Neural cell (in vitro differentiated cells): ENCODE data around the gene FGD3. TPM values are rescaled to one million over a fixed set of nuclear protein-coding genes. Genes with fewer than 3 reads are reported as not detected.

ENCODE experiments used
- H2AFZ ChIP-seq: fragments of 200-600, 300-800 bp; sonication (generic), shearing (Covaris generic); 2 replicates; pipeline ENCODE4 v1.6.0; 2014; ENCODE audit warnings: low read depth, mild to moderate bottlenecking, antibody characterized with exemption, low read length, moderate library complexity
- H3F3A ChIP-seq: fragments of 200-600 bp; shearing (Covaris generic); 2 replicates; pipeline ENCODE4 v1.6.1; 2016; ENCODE audit warnings: mild to moderate bottlenecking, moderate library complexity, mixed read lengths, antibody characterized with exemption, low read length; ENCODE audit not compliant: insufficient read depth, poor library complexity, severe bottlenecking
- H3K27ac ChIP-seq: fragments of 200-600, 300-800 bp; sonication (generic), shearing (Covaris generic); 2 replicates; pipeline ENCODE4 v1.5.1; 2014; ENCODE audit warnings: mild to moderate bottlenecking, low read length, moderate library complexity
- H3K27me3 ChIP-seq: fragments of 300-800, 200-600 bp; sonication (generic), shearing (Covaris generic); 2 replicates; pipeline ENCODE4 v1.6.0; 2014; ENCODE audit warnings: mild to moderate bottlenecking, low read depth, low read length, moderate library complexity; ENCODE audit not compliant: insufficient read depth
- H3K36me3 ChIP-seq: fragments of 300-800, 200-600 bp; sonication (generic), shearing (Covaris generic); 2 replicates; pipeline ENCODE4 v1.5.1; 2014; ENCODE audit warnings: mild to moderate bottlenecking, antibody characterized with exemption, low read length, moderate library complexity; ENCODE audit not compliant: insufficient read depth
- H3K4me2 ChIP-seq: fragments of 300-800, 200-600 bp; sonication (generic), shearing (Covaris generic); 2 replicates; pipeline ENCODE4 v1.6.0; 2014; ENCODE audit warnings: mild to moderate bottlenecking, low read length
- H3K4me3 ChIP-seq: fragments of 300-800, 200-600 bp; sonication (generic), shearing (Covaris generic); 2 replicates; pipeline ENCODE4 v1.5.1; 2014; ENCODE audit warnings: mild to moderate bottlenecking, low read length, moderate library complexity
- H3K79me2 ChIP-seq: fragments of 200-600 bp; shearing (Covaris generic); replicated peaks from 2 replicates; pipeline ENCODE4 v1.6.0; 2014; ENCODE audit warnings: mild to moderate bottlenecking, low read length, moderate library complexity; ENCODE audit not compliant: insufficient read depth
- H3K9ac ChIP-seq: fragments of 300-800, 200-600 bp; sonication (generic), shearing (Covaris generic); 2 replicates; pipeline ENCODE4 v1.6.1; 2016; ENCODE audit warnings: mild to moderate bottlenecking, low read length, mixed read lengths
- H3K9me2 ChIP-seq: fragments of 200-600 bp; shearing (Covaris generic); 2 replicates; pipeline ENCODE4 v1.6.1; 2016; ENCODE audit warnings: mild to moderate bottlenecking, low read length, mixed read lengths; ENCODE audit not compliant: insufficient read depth
- H3K9me3 ChIP-seq: fragments of 200-600, 300-800 bp; sonication (generic), shearing (Covaris generic); 2 replicates; pipeline ENCODE4 v1.6.1; 2016; ENCODE audit warnings: mild to moderate bottlenecking, mixed run types, low read length, moderate library complexity, mixed read lengths
- H4K20me1 ChIP-seq: fragments of 200-600 bp; shearing (Covaris generic); 2 replicates; pipeline ENCODE4 v1.6.1; 2016; ENCODE audit warnings: mild to moderate bottlenecking, mixed run types; ENCODE audit not compliant: insufficient read depth
- CTCF ChIP-seq: fragments of 450-650 bp; IDR thresholded peaks from 2 replicates; pipeline ENCODE4 v1.5.1; 2014; ENCODE audit warnings: antibody characterized with exemption, mild to moderate bottlenecking, moderate library complexity; ENCODE audit not compliant: poor library complexity, severe bottlenecking
- EP300 ChIP-seq: fragments of 450-650 bp; conservative IDR thresholded peaks from 2 replicates; pipeline ENCODE4 v1.6.1; 2014; ENCODE audit warnings: antibody characterized with exemption, mild to moderate bottlenecking, moderate library complexity; ENCODE audit not compliant: poor library complexity, severe bottlenecking
- EZH2 ChIP-seq: fragments of 200-600, 300-800 bp; shearing (Covaris generic), sonication (generic); IDR thresholded peaks from 2 replicates; pipeline ENCODE4 v1.6.1; 2014; ENCODE audit warnings: antibody characterized with exemption, low read length, borderline replicate concordance, mild to moderate bottlenecking; ENCODE audit not compliant: insufficient read depth, poor library complexity, severe bottlenecking
- MXI1 ChIP-seq: fragments of 450-650 bp; conservative IDR thresholded peaks from 2 replicates; pipeline ENCODE4 v1.6.1; 2014; ENCODE audit warnings: antibody characterized with exemption, mild to moderate bottlenecking; ENCODE audit not compliant: poor library complexity, severe bottlenecking
- POLR2AphosphoS5 ChIP-seq: IDR thresholded peaks from 2 replicates; pipeline ENCODE4 v1.6.1; 2012
- RAD21 ChIP-seq: fragments of 450-650 bp; conservative IDR thresholded peaks from 2 replicates; pipeline ENCODE4 v1.6.1; 2014; ENCODE audit warnings: antibody characterized with exemption, mild to moderate bottlenecking, moderate library complexity
- REST ChIP-seq: IDR thresholded peaks from 2 replicates; pipeline ENCODE4 v1.6.1; 2012; ENCODE audit warnings: borderline replicate concordance
- SMC3 ChIP-seq: fragments of 450-650 bp; conservative IDR thresholded peaks from 2 replicates; pipeline ENCODE4 v1.6.1; 2014; ENCODE audit warnings: antibody characterized with exemption, mild to moderate bottlenecking, moderate library complexity; ENCODE audit not compliant: poor library complexity
- TAF1 ChIP-seq: IDR thresholded peaks from 2 replicates; pipeline ENCODE4 v1.6.1; 2012; ENCODE audit warnings: low read depth
- polyA plus RNA-seq: library from polyadenylated mRNA; depleted of rRNA; stranded (reverse); fragments of >200 nt; gene quantifications from 2 replicates; pipeline ENCODE4 v1.2.3, GENCODE V29; 2014

The FGD3 gene
- polyA plus RNA-seq, 1 donor from 2014 or later: 8.3 TPM

- no peak overlapping the region for H3K4me3 ChIP-seq
- no peaks in the 10 kb centered on the region for H4K20me1 ChIP-seq
- no peaks in the 10 kb centered on the region for H3K9me2 ChIP-seq
- H3K27me3 ChIP-seq: no peaks in the 10 kb centered on the region
- TF ChIP-seq POLR2AphosphoS5: no peak
- TF ChIP-seq MXI1: no peak
- no peak for TF ChIP-seq SMC3
- TF ChIP-seq CTCF: no peak
- no peak for TF ChIP-seq REST
- TF ChIP-seq EZH2: no peak
- TF ChIP-seq EP300: no peak
- TF ChIP-seq RAD21: no peak
- no peak for TF ChIP-seq TAF1
- H3K79me2 ChIP-seq: no peaks in the 10 kb centered on the region
- no peaks in the 10 kb centered on the region for H3K36me3 ChIP-seq
- H3K9ac ChIP-seq: no peak overlapping the region
- no peaks in the 10 kb centered on the region for H3F3A ChIP-seq
- H3K4me2 ChIP-seq: no peak overlapping the region
- no peaks in the 10 kb centered on the region for H3K9me3 ChIP-seq
- H3K27ac ChIP-seq: no peak overlapping the region
- H2AFZ ChIP-seq: no peak overlapping the region
Observed at GRCh38 chr9:93082841-93083411, 135.6 kb downstream of the FGD3 start.

- no peak overlapping the region for H3K9ac ChIP-seq
- H3K27ac ChIP-seq: no peak overlapping the region
- no peak overlapping the region for H2AFZ ChIP-seq
- H3K27me3 ChIP-seq: no peaks in the 10 kb centered on the region
- no peak for TF ChIP-seq POLR2AphosphoS5
- no peak for TF ChIP-seq EP300
- TF ChIP-seq TAF1: no peak
- TF ChIP-seq REST: no peak
- no peak for TF ChIP-seq CTCF
- no peak for TF ChIP-seq MXI1
- no peak for TF ChIP-seq EZH2
- no peak for TF ChIP-seq RAD21
- TF ChIP-seq SMC3: no peak
- H3K36me3 ChIP-seq: no peaks in the 10 kb centered on the region
- H3K4me3 ChIP-seq: no peak overlapping the region
- H3K9me3 ChIP-seq: no peaks in the 10 kb centered on the region
- H4K20me1 ChIP-seq: no peaks in the 10 kb centered on the region
- no peaks in the 10 kb centered on the region for H3F3A ChIP-seq
- H3K9me2 ChIP-seq: no peaks in the 10 kb centered on the region
- no peak overlapping the region for H3K4me2 ChIP-seq
- no peaks in the 10 kb centered on the region for H3K79me2 ChIP-seq
Observed at GRCh38 chr9:93083592-93084470, 136.5 kb downstream of the FGD3 start.
